ENCODE results near the gene F2RL3.

- TF ChIP-seq CTCF (IDR thresholded peaks at IDR 0.05) (no peak), POLR2A (IDR thresholded peaks at IDR 0.05) (no peak)
Observed at GRCh38 chr19:16896146-16897028, 7.6 kb downstream of the F2RL3 start.

All from sigmoid colon (tissue), 3 donors.